CD14-positive monocyte (primary cell): ENCODE data around the gene ATP1B3. TPM values are rescaled to one million over a fixed set of nuclear protein-coding genes. Genes with fewer than 3 reads are reported as not detected.
A peak's percentile ranks its signal among the peaks of the same experiment; 100 is the strongest.

Source experiments
- DNase-seq, 3 donors: peaks; one replicate each; pipeline ENCODE4 v3.0.0-alpha.2; 2011 to 2022
- H2AFZ ChIP-seq: 2 replicates; pipeline ENCODE4 v1.6.0; 2012; ENCODE audit warnings: mild to moderate bottlenecking, low read depth, low read length, inconsistent platforms; ENCODE audit not compliant: insufficient read depth, poor library complexity, severe bottlenecking
- H3K27ac ChIP-seq, 2 donors: 1 replicate in 1 of 2; 2 replicates in 1 of 2; pipeline ENCODE4 v1.5.1; 2012 to 2013; ENCODE audit warnings: low read length in 2 of 2, control low read depth in 1 of 2, inconsistent platforms in 1 of 2, low read depth in 1 of 2, mild to moderate bottlenecking in 1 of 2
- H3K27me3 ChIP-seq, 2 donors: one replicate each; pipeline versions ENCODE4 v1.6.0 to v1.6.1; 2011 to 2013; ENCODE audit warnings: low read length in 2 of 2; ENCODE audit not compliant: control insufficient read depth in 2 of 2, insufficient read depth in 2 of 2
- H3K36me3 ChIP-seq, 2 donors: replicated peaks in 1 of 2; 1 replicate in 1 of 2; 2 replicates in 1 of 2; pipeline versions ENCODE4 v1.5.1 to v1.6.1; 2012 to 2013; ENCODE audit warnings: low read length in 2 of 2, control low read depth in 1 of 2, inconsistent platforms in 1 of 2, mild to moderate bottlenecking in 1 of 2; ENCODE audit not compliant: insufficient read depth in 2 of 2, control insufficient read depth in 1 of 2
- H3K4me1 ChIP-seq, 2 donors: 1 replicate in 1 of 2; 2 replicates in 1 of 2; pipeline versions ENCODE4 v1.5.1 to v1.6.1; 2012 to 2013; ENCODE audit warnings: low read length in 2 of 2, control low read depth in 1 of 2, inconsistent platforms in 1 of 2, mild to moderate bottlenecking in 1 of 2, moderate library complexity in 1 of 2; ENCODE audit not compliant: insufficient read depth in 2 of 2, control insufficient read depth in 1 of 2
- H3K4me2 ChIP-seq: replicated peaks from 2 replicates; pipeline ENCODE3; 2012; ENCODE audit warnings: low read length, moderate library complexity, mild to moderate bottlenecking; ENCODE audit not compliant: poor library complexity, severe bottlenecking; ENCODE audit errors: extremely low read depth
- H3K4me3 ChIP-seq, 3 experiments: fragments of 200-600 bp in 1 of 3; sonication (generic) in 1 of 3; replicated peaks in 1 of 3; 1 replicate in 2 of 3; 2 replicates in 1 of 3; pipeline ENCODE4 v1.5.1; 2011 to 2013; ENCODE audit warnings: low read length in 3 of 3, mild to moderate bottlenecking in 3 of 3, control low read depth in 2 of 3, low read depth in 2 of 3, inconsistent platforms in 1 of 3, moderate library complexity in 1 of 3
- H3K79me2 ChIP-seq: 2 replicates; pipeline ENCODE4 v1.6.0; 2012; ENCODE audit warnings: mild to moderate bottlenecking, control low read depth, inconsistent platforms, low read length, moderate library complexity; ENCODE audit not compliant: insufficient read depth
- H3K9ac ChIP-seq: 2 replicates; pipeline ENCODE4 v1.6.0; 2017; ENCODE audit warnings: low read length, mild to moderate bottlenecking; ENCODE audit not compliant: insufficient read depth, poor library complexity, severe bottlenecking
- H3K9me3 ChIP-seq, 2 donors: replicated peaks in 1 of 2; 1 replicate in 1 of 2; 2 replicates in 1 of 2; pipeline versions ENCODE4 v1.5.1 to v1.6.1; 2012 to 2013; ENCODE audit warnings: low read length in 2 of 2, control low read depth in 1 of 2; ENCODE audit not compliant: control insufficient read depth in 1 of 2, insufficient read depth in 1 of 2
- H4K20me1 ChIP-seq: 2 replicates; pipeline ENCODE4 v1.6.0; 2012; ENCODE audit warnings: mild to moderate bottlenecking, low read length, control low read depth, moderate library complexity; ENCODE audit not compliant: insufficient read depth
- H3K27ac Mint-ChIP-seq, 7 donors: one replicate each; pipeline ENCODE4 v1.8.0; 2020; ENCODE audit warnings: mild to moderate bottlenecking in 7 of 7, mixed read lengths in 7 of 7, moderate library complexity in 6 of 7, inconsistent platforms in 2 of 7
- H3K27me3 Mint-ChIP-seq, 3 donors: one replicate each; pipeline ENCODE4 v1.8.0; 2021 to 2022; ENCODE audit warnings: low read depth in 3 of 3, mild to moderate bottlenecking in 3 of 3, mixed read lengths in 3 of 3, moderate library complexity in 3 of 3, inconsistent platforms in 1 of 3
- H3K36me3 Mint-ChIP-seq, 2 donors: one replicate each; pipeline ENCODE4 v1.8.0; 2020; ENCODE audit warnings: mixed read lengths in 2 of 2, inconsistent platforms in 1 of 2, mild to moderate bottlenecking in 1 of 2
- H3K4me1 Mint-ChIP-seq: one replicate; pipeline ENCODE4 v1.8.0; 2020; ENCODE audit warnings: mild to moderate bottlenecking, mixed read lengths
- H3K4me3 Mint-ChIP-seq, 2 donors: one replicate each; pipeline ENCODE4 v1.8.0; 2020; ENCODE audit warnings: mild to moderate bottlenecking in 2 of 2, mixed read lengths in 2 of 2, moderate library complexity in 1 of 2
- H3K9me3 Mint-ChIP-seq, 7 donors: one replicate each; pipeline ENCODE4 v1.8.0; 2020 to 2022; ENCODE audit warnings: mixed read lengths in 7 of 7, mild to moderate bottlenecking in 6 of 7, moderate library complexity in 6 of 7, inconsistent platforms in 2 of 7
- WGBS: methylation state at CpG from one replicate; pipeline ENCODE4 v1.1.5; 2013; ENCODE audit warnings: missing lambda C conversion rate; ENCODE audit not compliant: insufficient coverage; 5-methylcytosine and 5-hydroxymethylcytosine counted together
- intact Hi-C, 2 donors: fragments of 100-400 bp; cut with micrococcal nuclease; formaldehyde crosslinking; loops; one replicate each; pipeline versions ENCODE4 v1.15.0 to v1.15.1; 2023
- polyA plus RNA-seq, 3 donors: library from polyadenylated mRNA; depleted of rRNA in 1 of 3; unstranded in 2 of 3; stranded (reverse) in 1 of 3; fragments of 300-500 nt in 2 of 3; fragments of >200 nt in 1 of 3; fragmentation: Illumina TruSeq in 2 of 3; gene quantifications; 1 replicate in 2 of 3; 2 replicates in 1 of 3; pipeline ENCODE4 v1.2.3, GENCODE V29; 2012 to 2021
- TF ChIP-seq, protein P1 (sequence below): fragments of 200-600 bp; IDR thresholded peaks from one replicate; pipeline ENCODE4 v1.8.0; 2022; ENCODE audit warnings: antibody characterized with exemption, mild to moderate bottlenecking

The ATP1B3 gene
- polyA plus RNA-seq, 3 donors: 90.6 to 208 (median 177) TPM

GRCh38 chr3:141940194-141940776 is 63.8 kb downstream of the ATP1B3 start:
- Histone ChIP-seq H3K9me3 (no peaks in the 10 kb centered on the region), H3K4me3 (no peak overlapping the region), H2AFZ (peak overlapping the region; percentile 58), H3K4me2 (no peak overlapping the region), H3K27ac (no peak overlapping the region), H3K4me1 (peaks cover 7 to 14% of the 10 kb centered on the region in 2 donors), H3K36me3 (no peaks in the 10 kb centered on the region), H3K9ac (no peak overlapping the region), H3K27me3 (no peaks in the 10 kb centered on the region), H4K20me1 (no peaks in the 10 kb centered on the region), H3K79me2 (no peaks in the 10 kb centered on the region)
- DNase-seq: peak in 2 of 3 donors; percentile 3 to 15
- Mint-ChIP-seq H3K9me3 (peaks cover 0 to 7% (median 0%) of the 10 kb centered on the region in 7 donors), H3K4me3 (no peak overlapping the region), H3K4me1 (peaks cover 18% of the 10 kb centered on the region), H3K27ac (peak overlapping the region in 3 of 7 donors; percentile 33 to 50 (median 33)), H3K27me3 (peaks cover 0 to 5% (median 3%) of the 10 kb centered on the region in 3 donors), H3K36me3 (no peaks in the 10 kb centered on the region)
- TF ChIP-seq, protein P1, sequence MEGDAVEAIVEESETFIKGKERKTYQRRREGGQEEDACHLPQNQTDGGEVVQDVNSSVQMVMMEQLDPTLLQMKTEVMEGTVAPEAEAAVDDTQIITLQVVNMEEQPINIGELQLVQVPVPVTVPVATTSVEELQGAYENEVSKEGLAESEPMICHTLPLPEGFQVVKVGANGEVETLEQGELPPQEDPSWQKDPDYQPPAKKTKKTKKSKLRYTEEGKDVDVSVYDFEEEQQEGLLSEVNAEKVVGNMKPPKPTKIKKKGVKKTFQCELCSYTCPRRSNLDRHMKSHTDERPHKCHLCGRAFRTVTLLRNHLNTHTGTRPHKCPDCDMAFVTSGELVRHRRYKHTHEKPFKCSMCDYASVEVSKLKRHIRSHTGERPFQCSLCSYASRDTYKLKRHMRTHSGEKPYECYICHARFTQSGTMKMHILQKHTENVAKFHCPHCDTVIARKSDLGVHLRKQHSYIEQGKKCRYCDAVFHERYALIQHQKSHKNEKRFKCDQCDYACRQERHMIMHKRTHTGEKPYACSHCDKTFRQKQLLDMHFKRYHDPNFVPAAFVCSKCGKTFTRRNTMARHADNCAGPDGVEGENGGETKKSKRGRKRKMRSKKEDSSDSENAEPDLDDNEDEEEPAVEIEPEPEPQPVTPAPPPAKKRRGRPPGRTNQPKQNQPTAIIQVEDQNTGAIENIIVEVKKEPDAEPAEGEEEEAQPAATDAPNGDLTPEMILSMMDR: no peak
- WGBS: 6% methylated on average over 5 of the region's 12 CpGs
- intact Hi-C loops: no loop called here

DNA sequence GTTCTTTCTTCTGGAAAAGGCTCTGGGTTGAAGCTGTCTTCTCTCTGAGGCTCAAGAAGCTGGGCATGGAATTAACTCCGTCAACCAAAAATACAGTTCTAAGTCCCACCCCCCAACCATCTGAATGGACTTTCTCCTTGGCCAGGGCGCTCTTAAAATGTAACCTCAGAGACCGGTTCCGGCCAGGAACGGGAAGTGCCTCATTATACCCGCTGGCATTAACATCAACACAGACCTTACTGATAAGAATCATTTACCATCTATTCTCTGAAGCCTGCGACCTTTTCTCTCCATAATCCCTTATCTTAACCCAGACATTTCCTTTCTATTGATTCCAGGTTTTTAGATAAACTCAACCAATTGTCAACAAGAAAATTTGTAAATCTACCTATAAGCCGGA is 64.7 kb downstream of the ATP1B3 start:
- Histone ChIP-seq H3K9me3 (no peaks in the 10 kb centered on the region), H3K36me3 (no peaks in the 10 kb centered on the region), H4K20me1 (no peaks in the 10 kb centered on the region), H3K27me3 (no peaks in the 10 kb centered on the region), H3K4me3 (peak overlapping the region in 1 of 3 experiments; percentile 18), H3K4me2 (peak overlapping the region; percentile 46), H3K9ac (no peak overlapping the region), H3K4me1 (peaks cover 7 to 14% of the 10 kb centered on the region in 2 donors), H3K27ac (no peak overlapping the region), H3K79me2 (no peaks in the 10 kb centered on the region), H2AFZ (peak overlapping the region; percentile 58)
- Mint-ChIP-seq H3K36me3 (no peaks in the 10 kb centered on the region), H3K27me3 (peaks cover 0 to 5% (median 3%) of the 10 kb centered on the region in 3 donors), H3K27ac (no peak overlapping the region), H3K4me3 (peak overlapping the region; percentile 67 to 87), H3K9me3 (peaks cover 0 to 7% (median 0%) of the 10 kb centered on the region in 7 donors), H3K4me1 (peaks cover 18% of the 10 kb centered on the region)
- TF ChIP-seq, protein P1: no peak
- intact Hi-C loops: no loop called here
- DNase-seq: peak in 2 of 3 donors; percentile 12
- 1% methylated on average over 7 of the region's 8 CpGs for WGBS
